Measurements from ENCODE around the gene LVRN.
"Not testable (repeated sequence)": the region's sequence is repeated elsewhere in the genome, so short reads cannot be mapped to it uniquely, and the experiment has no call there.

- TF ChIP-seq POLR2AphosphoS5 (IDR thresholded peaks at IDR 0.05); CTCF (IDR thresholded peaks at IDR 0.05 in 8 of 11, conservative IDR thresholded peaks at IDR 0.05 in 3 of 11); POLR2A (IDR thresholded peaks at IDR 0.05): not testable (repeated sequence)
Measured at GRCh38 chr5:115928578-115929407, 33.5 kb upstream of the LVRN start.

All from spleen (tissue), 7 donors.